Endothelial cell of umbilical vein (primary cell): Measurements from ENCODE around the gene B4GALNT1. TPM values are rescaled to one million over a fixed set of nuclear protein-coding genes. Genes with fewer than 3 reads are reported as not detected.

Experiments
- BruUV-seq: library from RNA; stranded (reverse); fragments of 400-500 nt; replicated peaks from 2 replicates; lab custom pipeline; 2021; lab: Mats Ljungman, UMichigan
- CTCF ChIA-PET: fragments of 300-600, 350-600 bp; sonication (Branson Sonifier 250); formaldehyde crosslinking; loops from one replicate; lab custom pipeline; 2021; ENCODE audit warnings: antibody characterized with exemption, inconsistent platforms; lab: Charles Lee
- POLR2A ChIA-PET: fragments of 300-600, 350-600 bp; sonication (Branson Sonifier 250); formaldehyde crosslinking; loops from one replicate; lab custom pipeline; 2021; ENCODE audit warnings: antibody characterized with exemption, inconsistent platforms; lab: Charles Lee
- DNase-seq: peaks from one replicate; pipeline ENCODE4 v3.0.0-alpha.2; 2011; ENCODE audit warnings: low read depth, low spot score
- FAIRE-seq: peaks from 2 replicates; lab custom pipeline; 2011; peaks lifted over from hg19 to GRCh38; lab: Jason Lieb, UNC
- H2AFZ ChIP-seq: 2 replicates; pipeline ENCODE4 v1.6.0; 2012; ENCODE audit warnings: low read depth, low read length, control low read depth, inconsistent platforms
- H3K27ac ChIP-seq: 2 replicates; pipeline ENCODE4 v1.5.1; 2011; ENCODE audit warnings: low read depth, mild to moderate bottlenecking, control low read depth, low read length, moderate library complexity; ENCODE audit not compliant: insufficient read depth
- H3K27me3 ChIP-seq, 2 experiments: 2 replicates each; pipeline versions ENCODE4 v1.6.0 to v1.6.1; 2011; ENCODE audit warnings: low read length in 2 of 2, mixed read lengths in 1 of 2; ENCODE audit not compliant: control insufficient read depth in 2 of 2, insufficient read depth in 2 of 2
- H3K36me3 ChIP-seq, 2 experiments: 2 replicates in 1 of 2; 3 replicates in 1 of 2; pipeline ENCODE4 v1.5.1; 2011; ENCODE audit warnings: low read length in 2 of 2, mild to moderate bottlenecking in 1 of 2, moderate library complexity in 1 of 2; ENCODE audit not compliant: control insufficient read depth in 2 of 2, insufficient read depth in 2 of 2; ENCODE audit errors: extremely low read depth in 1 of 2
- H3K4me1 ChIP-seq: 3 replicates; pipeline ENCODE4 v1.5.1; 2011; ENCODE audit warnings: mild to moderate bottlenecking, low read length; ENCODE audit not compliant: control insufficient read depth, insufficient read depth; ENCODE audit errors: extremely low read depth
- H3K4me2 ChIP-seq: 2 replicates; pipeline ENCODE4 v1.6.1; 2011; ENCODE audit warnings: low read length, control low read depth, mixed read lengths; ENCODE audit not compliant: insufficient read depth
- H3K4me3 ChIP-seq, 3 experiments: fragments of 200-600 bp in 1 of 3; sonication (generic), shearing (Covaris generic) in 1 of 3; replicated peaks in 1 of 3; 2 replicates each; pipeline ENCODE4 v1.5.1; 2011 to 2016; ENCODE audit warnings: control low read depth in 3 of 3, low read length in 3 of 3, mild to moderate bottlenecking in 2 of 3, inconsistent platforms in 1 of 3, low read depth in 1 of 3, moderate library complexity in 1 of 3; ENCODE audit not compliant: insufficient read depth in 1 of 3
- H3K79me2 ChIP-seq: 2 replicates; pipeline ENCODE4 v1.6.0; 2012; ENCODE audit warnings: low read length, inconsistent platforms; ENCODE audit not compliant: control insufficient read depth, insufficient read depth
- H3K9ac ChIP-seq: replicated peaks from 2 replicates; pipeline ENCODE3; 2011; ENCODE audit warnings: low read length, control low read depth; ENCODE audit not compliant: insufficient read depth; ENCODE audit errors: extremely low read depth
- H3K9me1 ChIP-seq: replicated peaks from 3 replicates; pipeline ENCODE4 v1.6.0; 2011; ENCODE audit warnings: mild to moderate bottlenecking, low read length; ENCODE audit not compliant: control insufficient read depth, insufficient read depth; ENCODE audit errors: extremely low read depth
- H3K9me3 ChIP-seq: replicated peaks from 2 replicates; pipeline ENCODE4 v1.5.1; 2012; ENCODE audit warnings: low read length, inconsistent platforms; ENCODE audit not compliant: control insufficient read depth, insufficient read depth
- H4K20me1 ChIP-seq: replicated peaks from 2 replicates; pipeline ENCODE3; 2011; ENCODE audit warnings: mild to moderate bottlenecking, low read length; ENCODE audit not compliant: control insufficient read depth, insufficient read depth; ENCODE audit errors: extremely low read depth
- EZH2 ChIP-seq: IDR thresholded peaks from 2 replicates; pipeline ENCODE4 v1.6.1; 2012; ENCODE audit warnings: borderline replicate concordance, low read depth, mild to moderate bottlenecking, moderate library complexity, low read length, inconsistent platforms; ENCODE audit not compliant: severe bottlenecking
- FOS ChIP-seq: IDR thresholded peaks from 2 replicates; pipeline ENCODE4 v1.6.1; 2011; ENCODE audit warnings: mild to moderate bottlenecking, low read length, moderate library complexity, borderline replicate concordance; ENCODE audit not compliant: insufficient read depth
- GATA2 ChIP-seq: IDR thresholded peaks from 2 replicates; pipeline ENCODE4 v1.7.0; 2011; ENCODE audit warnings: low read depth, mild to moderate bottlenecking, moderate library complexity, mixed read lengths, low read length; ENCODE audit not compliant: insufficient read length, insufficient read depth
- JUN ChIP-seq: IDR thresholded peaks from 2 replicates; pipeline ENCODE4 v1.6.1; 2011; ENCODE audit warnings: borderline replicate concordance, low read depth; ENCODE audit not compliant: insufficient read length, insufficient read depth
- MYC ChIP-seq: IDR thresholded peaks from one replicate; pipeline ENCODE4 v1.6.1; 2011; ENCODE audit warnings: mild to moderate bottlenecking, low read depth, low read length
- POLR2A ChIP-seq: IDR thresholded peaks from 2 replicates; pipeline ENCODE4 v1.6.1; 2012; ENCODE audit warnings: low read depth, mild to moderate bottlenecking, control low read depth, low read length
- POLR2AphosphoS5 ChIP-seq: IDR thresholded peaks from 2 replicates; pipeline ENCODE4 v1.6.1; 2012; ENCODE audit warnings: low read depth, mild to moderate bottlenecking, control low read depth, low read length, moderate library complexity; ENCODE audit not compliant: insufficient read depth
- dilution Hi-C: fragments of 300-500 bp; cut with MboI; formaldehyde crosslinking; loops from one replicate; pipeline ENCODE4 v1.15.0; 2019; ENCODE audit warnings: low sequenced_read_pairs; ENCODE audit not compliant: extremely low pct_ligation_motif_present
- intact Hi-C: fragments of 100-400 bp; cut with micrococcal nuclease; formaldehyde crosslinking; loops from one replicate; pipeline ENCODE4 v1.10.0; 2022
- polyA plus RNA-seq, 4 experiments: library from polyadenylated mRNA; depleted of rRNA in 3 of 4; stranded (reverse) in 3 of 4; unstranded in 1 of 4; fragments of >200 nt; gene quantifications; 2 replicates each; pipeline versions ENCODE4 v1.2.1 to v1.2.3, GENCODE V29; 2011 to 2012; ENCODE audit warnings: missing spikeins in 1 of 4
- total RNA-seq: library from RNA; stranded (reverse); gene quantifications from 2 replicates; pipeline ENCODE4 v1.2.3, GENCODE V29; 2021
- TF ChIP-seq, protein P1 (sequence below), 2 donors: IDR thresholded peaks; 1 replicate in 1 of 2; 2 replicates in 1 of 2; pipeline ENCODE4 v1.5.1; 2011; ENCODE audit warnings: low read length in 2 of 2, mild to moderate bottlenecking in 2 of 2, moderate library complexity in 2 of 2, control low read depth in 1 of 2, inconsistent platforms in 1 of 2, low read depth in 1 of 2; ENCODE audit not compliant: insufficient read depth in 1 of 2; ENCODE audit errors: extremely low read depth in 1 of 2
- TF ChIP-seq, protein P2 (sequence below): IDR thresholded peaks from 2 replicates; pipeline ENCODE4 v1.6.1; 2011; ENCODE audit not compliant: insufficient read depth, insufficient read length

Gene B4GALNT1
- total and polyA plus RNA-seq, 2 donors (not counting 3 experiments of a cell fraction or from before 2014, with no cell fraction given) = 0.33 to 0.35 TPM

DNA sequence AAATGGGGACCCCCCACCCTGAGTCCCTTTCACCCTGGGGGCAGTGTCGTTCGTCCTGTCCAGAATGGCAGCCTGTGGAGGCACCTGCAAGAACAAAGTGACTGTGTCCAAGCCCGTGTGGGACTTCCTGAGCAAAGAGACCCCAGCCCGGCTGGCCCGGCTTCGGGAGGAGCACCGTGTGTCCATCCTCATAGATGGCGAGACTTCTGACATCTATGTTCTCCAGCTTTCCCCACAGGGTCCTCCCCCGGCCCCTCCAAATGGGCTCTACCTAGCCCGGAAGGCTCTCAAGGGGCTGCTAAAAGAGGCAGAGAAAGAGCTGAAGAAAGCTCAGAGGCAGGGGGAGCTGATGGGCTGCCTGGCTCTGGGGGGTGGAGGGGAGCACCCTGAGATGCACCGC is 26.2 kb downstream of the B4GALNT1 start:
- Histone ChIP-seq H3K27me3 (peaks cover under 1 to 6% of the 10 kb centered on the region in 2 experiments), H2AFZ (no peak overlapping the region), H3K4me1 (peaks cover 9% of the 10 kb centered on the region), H3K9me3 (no peaks in the 10 kb centered on the region), H3K36me3 (peaks cover 0 to 1% of the 10 kb centered on the region in 2 experiments), H3K4me3 (no peak overlapping the region), H3K9ac (no peak overlapping the region), H3K4me2 (no peak overlapping the region), H3K9me1 (no peaks in the 10 kb centered on the region), H3K27ac (no peak overlapping the region), H4K20me1 (no peaks in the 10 kb centered on the region), H3K79me2 (no peaks in the 10 kb centered on the region)
- intact Hi-C loops = no loop called here
- CTCF ChIA-PET = interaction anchor here (1.5 to 6.8 kb wide), 3 partner anchors 14 to 24 kb away, joined by 4 to 44 read pairs (median 8); no protein-coding TSS in a partner anchor
- POLR2A ChIA-PET = interaction anchor here (0.5 kb wide), 1 partner anchor 22 kb away, joined by 4 read pairs; no protein-coding TSS in a partner anchor
- TF ChIP-seq FOS = no peak
- TF ChIP-seq POLR2AphosphoS5 = no peak
- no peak for TF ChIP-seq EZH2
- TF ChIP-seq, protein P1, sequence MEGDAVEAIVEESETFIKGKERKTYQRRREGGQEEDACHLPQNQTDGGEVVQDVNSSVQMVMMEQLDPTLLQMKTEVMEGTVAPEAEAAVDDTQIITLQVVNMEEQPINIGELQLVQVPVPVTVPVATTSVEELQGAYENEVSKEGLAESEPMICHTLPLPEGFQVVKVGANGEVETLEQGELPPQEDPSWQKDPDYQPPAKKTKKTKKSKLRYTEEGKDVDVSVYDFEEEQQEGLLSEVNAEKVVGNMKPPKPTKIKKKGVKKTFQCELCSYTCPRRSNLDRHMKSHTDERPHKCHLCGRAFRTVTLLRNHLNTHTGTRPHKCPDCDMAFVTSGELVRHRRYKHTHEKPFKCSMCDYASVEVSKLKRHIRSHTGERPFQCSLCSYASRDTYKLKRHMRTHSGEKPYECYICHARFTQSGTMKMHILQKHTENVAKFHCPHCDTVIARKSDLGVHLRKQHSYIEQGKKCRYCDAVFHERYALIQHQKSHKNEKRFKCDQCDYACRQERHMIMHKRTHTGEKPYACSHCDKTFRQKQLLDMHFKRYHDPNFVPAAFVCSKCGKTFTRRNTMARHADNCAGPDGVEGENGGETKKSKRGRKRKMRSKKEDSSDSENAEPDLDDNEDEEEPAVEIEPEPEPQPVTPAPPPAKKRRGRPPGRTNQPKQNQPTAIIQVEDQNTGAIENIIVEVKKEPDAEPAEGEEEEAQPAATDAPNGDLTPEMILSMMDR (IDR thresholded peaks at IDR 0.05; ENCODE audit: extremely low read depth in 1 of 2, insufficient read depth in 1 of 2, low read depth in 1 of 2, low read length in 2 of 2) = no peak
- TF ChIP-seq JUN = no peak
- no peak for TF ChIP-seq GATA2
- TF ChIP-seq MYC = no peak
- TF ChIP-seq POLR2A = no peak
- TF ChIP-seq, protein P2, sequence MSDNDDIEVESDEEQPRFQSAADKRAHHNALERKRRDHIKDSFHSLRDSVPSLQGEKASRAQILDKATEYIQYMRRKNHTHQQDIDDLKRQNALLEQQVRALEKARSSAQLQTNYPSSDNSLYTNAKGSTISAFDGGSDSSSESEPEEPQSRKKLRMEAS = no peak
- BruUV-seq = no TSS peak
- DNase-seq (no peak), FAIRE-seq (no peak)
- dilution Hi-C loops = no loop called here
